Pancreas (tissue), 10 donors: ENCODE data around the gene SFXN3. TPM values are rescaled to one million over a fixed set of nuclear protein-coding genes. Genes with fewer than 3 reads are reported as not detected.
A peak's percentile ranks its signal among the peaks of the same experiment; 100 is the strongest.

Experiments used
- ATAC-seq, 4 donors: fragments of 200-7000 bp; cut with Tn5 transposase; one replicate each; pipeline versions ENCODE4 v1.8.0 to v1.9.1; 2020; ENCODE audit warnings: mild to moderate bottlenecking in 4 of 4, moderate library complexity in 4 of 4
- DNase-seq, 6 donors: peaks; one replicate each; pipeline ENCODE4 v3.0.0-alpha.2; 2020
- FAIRE-seq: peaks from 2 replicates; lab custom pipeline; 2012; peaks lifted over from hg19 to GRCh38; lab: Jason Lieb, UNC
- H3K27ac ChIP-seq, 4 donors: fragments of 200-600 bp; sonication (generic); 1 replicate in 3 of 4; 2 replicates in 1 of 4; pipeline versions ENCODE4 v1.5.0 to v1.8.0; 2020
- H3K27me3 ChIP-seq, 4 donors: fragments of 200-600 bp; one replicate each; pipeline ENCODE4 v1.8.0; 2021
- H3K36me3 ChIP-seq, 3 donors: fragments of 200-600 bp; sonication (generic) in 1 of 3; one replicate each; pipeline versions ENCODE4 v1.5.0 to v1.8.0; 2020 to 2021
- H3K4me1 ChIP-seq, 3 donors: fragments of 200-600 bp; one replicate each; pipeline ENCODE4 v1.8.0; 2021
- H3K4me3 ChIP-seq, 4 donors: fragments of 200-600 bp; sonication (generic) in 2 of 4; one replicate each; pipeline versions ENCODE4 v1.5.0 to v1.8.0; 2020 to 2021
- H3K9me3 ChIP-seq, 4 donors: fragments of 200-600 bp; one replicate each; pipeline ENCODE4 v1.8.0; 2021
- CTCF ChIP-seq, 4 donors: fragments of 200-600 bp; sonication (generic) in 3 of 4; IDR thresholded peaks; one replicate each; pipeline versions ENCODE4 v1.5.0 to v1.8.0; 2021; ENCODE audit warnings: antibody characterized with exemption in 4 of 4
- WGBS, 2 donors: extraction: QIAGEN DNeasy Blood & Tissue Kit; methylation state at CpG; one replicate each; pipeline ENCODE4 v1.1.7; 2013; 5-methylcytosine and 5-hydroxymethylcytosine counted together
- intact Hi-C, 3 donors: fragments of 100-400 bp; cut with DNase I; formaldehyde crosslinking; loops; one replicate each; pipeline versions ENCODE4 v1.11.1 to v1.14.2; 2022
- polyA plus RNA-seq, 2 donors: library from polyadenylated mRNA; stranded (reverse); fragments of 200-250 nt; gene quantifications; one replicate each; pipeline ENCODE4 v1.2.3, GENCODE V29; 2013
- total RNA-seq, 6 donors: library from RNA; stranded (reverse); fragmentation: NEBNext Ultra II Directional in 4 of 6; extraction: Animal tissue kit (Norgen Biotek cat#: 25700) in 4 of 6; gene quantifications; one replicate each; pipeline versions ENCODE4 v1.2.1 to v1.2.4, GENCODE V29; 2021 to 2023
- donor health status: healthy with polysubstance abuse.
- donor health status: DM: no; HTN: no; CAD: no; lungs with moderate emphysema.
- donor health status: DM: no; HTN: no; CAD: no.
- donor health status: control.
- donor health status: control.
- donor health status: Bipolar disorder and iron deficiency.
- donor health status: DM: yes; HTN: yes; CAD: no.
- donor health status: DM: no; HTN: no; CAD: no.
- donor health status: DM: no; HTN: no; CAD: no.
- donor health status: DM: yes; HTN: yes; CAD: no.

The SFXN3 gene, protein sequence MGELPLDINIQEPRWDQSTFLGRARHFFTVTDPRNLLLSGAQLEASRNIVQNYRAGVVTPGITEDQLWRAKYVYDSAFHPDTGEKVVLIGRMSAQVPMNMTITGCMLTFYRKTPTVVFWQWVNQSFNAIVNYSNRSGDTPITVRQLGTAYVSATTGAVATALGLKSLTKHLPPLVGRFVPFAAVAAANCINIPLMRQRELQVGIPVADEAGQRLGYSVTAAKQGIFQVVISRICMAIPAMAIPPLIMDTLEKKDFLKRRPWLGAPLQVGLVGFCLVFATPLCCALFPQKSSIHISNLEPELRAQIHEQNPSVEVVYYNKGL
- 10 to 100 TPM in 5 of 6 donors, 1 to 10 TPM in 1; 8.2 to 33.5 (median 13.8) TPM for total RNA-seq
- 10 to 100 TPM; 19.2 to 19.3 TPM for polyA plus RNA-seq

DNA sequence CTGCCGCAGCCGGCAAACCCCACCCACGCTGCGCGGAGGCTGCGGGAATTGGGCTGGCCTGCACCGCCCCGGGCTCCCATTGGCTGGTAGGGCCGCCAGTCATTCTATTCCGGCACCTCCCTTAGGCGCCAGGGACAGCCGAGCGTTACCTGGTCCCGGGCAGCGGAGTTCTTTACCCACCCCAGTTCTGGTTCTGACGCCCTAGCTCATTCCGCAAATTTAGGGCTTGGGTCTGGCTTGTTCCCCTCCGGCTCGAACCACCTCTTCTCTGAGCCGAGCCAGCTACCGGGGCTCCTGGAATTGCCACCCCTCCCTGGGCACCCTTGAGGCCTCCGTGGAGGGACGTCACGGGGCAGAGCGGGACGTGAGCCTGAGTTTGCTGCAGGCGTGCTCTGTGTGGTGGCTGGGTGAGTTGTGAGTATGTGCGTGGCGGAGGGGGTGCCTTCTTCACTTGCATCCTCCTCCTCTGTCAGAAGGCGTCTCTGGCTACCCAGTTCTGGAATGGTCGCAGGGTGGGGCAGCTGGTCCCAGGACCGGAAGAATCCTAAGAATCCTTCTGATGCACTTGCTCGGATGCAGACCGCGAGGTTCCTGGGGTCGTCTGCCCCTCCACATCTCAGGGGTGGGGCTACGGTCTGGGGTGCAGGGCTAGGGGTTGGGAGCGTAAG is at the start of gene SFXN3, which contains the start of gene PDZD7:
SFXN3 (plus strand) TSS at position 107 of the 668 bp plus-strand sequence. CDS start 3,461 bp downstream, outside the sequence.
PDZD7 (minus strand) TSS at position 2 of the 668 bp plus-strand sequence. CDS start 910 bp downstream, outside the sequence.
- no peak for FAIRE-seq
- DNase-seq = peak; percentile 97 to 98 (median 98)
- Histone ChIP-seq H3K36me3 (peaks cover 0 to 9% (median 5%) of the 10 kb centered on the region in 3 donors), H3K4me3 (peak within 1 kb of the TSS; percentile 48 to 73 (median 56)), H3K9me3 (no peaks in the 10 kb centered on the region), H3K27me3 (no peaks in the 10 kb centered on the region), H3K4me1 (peaks cover 0 to 12% (median 0%) of the 10 kb centered on the region in 3 donors), H3K27ac (peak within 1 kb of the TSS; percentile 72 to 91 (median 89))
- intact Hi-C loops = no loop called here
- TF ChIP-seq CTCF (IDR thresholded peaks at IDR 0.05) = no peak
- WGBS, 2 donors = 0% methylated on average over 35 to 38 of the region's 38 CpGs
- ATAC-seq = peak; percentile 91 to 94 (median 92)

- no peak for TF ChIP-seq CTCF (IDR thresholded peaks at IDR 0.05)
- Histone ChIP-seq H3K27me3 (no peaks in the 10 kb centered on the region), H3K36me3 (peaks cover 0 to 18% (median 6%) of the 10 kb centered on the region in 3 donors), H3K4me3 (no peak overlapping the region), H3K4me1 (peaks cover 4 to 16% (median 13%) of the 10 kb centered on the region in 3 donors), H3K27ac (no peak overlapping the region), H3K9me3 (no peaks in the 10 kb centered on the region)
- DNase-seq (peak in 4 of 6 donors; percentile 10 to 75 (median 34)), ATAC-seq (no peak), FAIRE-seq (no peak)
- WGBS, 2 donors = 86 to 88% methylated on average over 24 of the region's 24 CpGs
- intact Hi-C loops = no loop called here
These were observed 47.9 kb upstream of the SFXN3 start for GRCh38 chr10:100982916-100983830.

GRCh38 chr10:100983868-100984671 is 47.0 kb upstream of the SFXN3 start:
- no peak for TF ChIP-seq CTCF (IDR thresholded peaks at IDR 0.05)
- Histone ChIP-seq H3K4me3 (no peak overlapping the region), H3K27me3 (no peaks in the 10 kb centered on the region), H3K27ac (no peak overlapping the region), H3K9me3 (no peaks in the 10 kb centered on the region), H3K36me3 (peaks cover 0 to 9% (median 4%) of the 10 kb centered on the region in 3 donors), H3K4me1 (peaks cover 7 to 25% (median 14%) of the 10 kb centered on the region in 3 donors)
- DNase-seq (peak in 4 of 6 donors; percentile 10 to 35 (median 22)), ATAC-seq (no peak), FAIRE-seq (no peak)
- intact Hi-C loops = no loop called here
- 72 to 81% methylated on average over 10 to 13 of the region's 13 CpGs for WGBS, 2 donors

DNA sequence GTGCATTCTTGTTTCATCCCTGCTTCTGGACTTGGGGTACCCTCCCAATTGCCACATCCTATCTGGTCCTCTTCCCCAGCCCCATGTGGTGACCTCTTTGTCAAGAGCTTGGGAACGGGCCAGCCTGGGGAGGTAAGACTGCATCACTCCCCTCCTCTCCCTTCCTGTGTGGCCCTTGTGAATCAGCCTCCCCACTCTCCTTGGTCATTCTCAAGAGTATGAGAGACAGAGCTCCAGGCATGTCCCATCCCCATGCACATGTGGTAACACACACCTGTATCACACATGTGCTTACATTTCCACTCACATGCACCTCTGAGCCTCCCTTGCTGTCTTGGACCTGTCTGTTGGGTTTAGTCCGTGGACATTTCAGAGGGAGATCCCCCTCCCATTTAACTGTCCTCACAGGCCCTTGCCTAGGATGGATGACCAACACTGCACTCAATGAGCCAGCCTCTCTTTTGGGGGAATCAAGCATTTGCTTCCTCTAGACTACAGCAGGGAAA is 46.3 kb upstream of the SFXN3 start:
- Histone ChIP-seq H3K9me3 (no peaks in the 10 kb centered on the region), H3K36me3 (peaks cover 0 to 5% (median 3%) of the 10 kb centered on the region in 3 donors), H3K4me1 (peaks cover 7 to 27% (median 14%) of the 10 kb centered on the region in 3 donors), H3K27ac (no peak overlapping the region), H3K27me3 (no peaks in the 10 kb centered on the region), H3K4me3 (no peak overlapping the region)
- ATAC-seq = no peak
- no peak for FAIRE-seq
- 71 to 76% methylated on average over 2 of the region's 2 CpGs for WGBS, 2 donors
- no peak for TF ChIP-seq CTCF (IDR thresholded peaks at IDR 0.05)
- peak in 2 of 6 donors; percentile 13 to 27 for DNase-seq
- intact Hi-C loops = no loop called here
